WTC11 (cell line): Measurements from ENCODE around the gene PRDM2.

Experiments used
- CBFB ChIP-seq: sonication (generic); formaldehyde crosslinking; IDR thresholded peaks from 2 replicates; pipeline ENCODE4 v1.8.1; 2022; ENCODE audit warnings: mild to moderate bottlenecking, low read depth, missing genetic modification reagents
- MAX ChIP-seq: sonication (generic); formaldehyde crosslinking; IDR thresholded peaks from 2 replicates; pipeline ENCODE4 v1.8.0; 2022; ENCODE audit warnings: mild to moderate bottlenecking, missing genetic modification reagents
- NR1H2 ChIP-seq: sonication (generic); formaldehyde crosslinking; IDR thresholded peaks from 2 replicates; pipeline ENCODE4 v1.9.0; 2021; ENCODE audit warnings: mild to moderate bottlenecking, moderate library complexity, missing genetic modification reagents
- PRRX2 ChIP-seq: fragments of 250-450 bp; sonication (Bioruptor Pico); IDR thresholded peaks from 2 replicates; pipeline ENCODE4 v1.8.0; 2021; ENCODE audit warnings: mild to moderate bottlenecking
- SMAD3 ChIP-seq: sonication (generic); formaldehyde crosslinking; IDR thresholded peaks from 2 replicates; pipeline ENCODE4 v1.8.0; 2022; ENCODE audit warnings: missing genetic modification reagents, mild to moderate bottlenecking, borderline replicate concordance
- SP1 ChIP-seq: sonication (generic); formaldehyde crosslinking; conservative IDR thresholded peaks from 2 replicates; pipeline ENCODE4 v1.8.1; 2022; ENCODE audit warnings: missing genetic modification reagents
- ZNF121 ChIP-seq: sonication (generic); formaldehyde crosslinking; IDR thresholded peaks from 2 replicates; pipeline ENCODE4 v1.8.0; 2023; ENCODE audit warnings: missing genetic modification reagents
- TF ChIP-seq, protein P1 (sequence below): sonication (generic); formaldehyde crosslinking; IDR thresholded peaks from 2 replicates; pipeline ENCODE4 v1.8.1; 2023; ENCODE audit warnings: mild to moderate bottlenecking, missing genetic modification reagents, moderate library complexity
- TF ChIP-seq, protein P2 (sequence below): fragments of 200-600 bp; IDR thresholded peaks from 2 replicates; pipeline ENCODE4 v1.8.0; 2022; ENCODE audit warnings: antibody characterized with exemption
- TF ChIP-seq, protein P3 (sequence below): sonication (generic); formaldehyde crosslinking; IDR thresholded peaks from 2 replicates; pipeline ENCODE4 v1.8.0; 2022; ENCODE audit warnings: mild to moderate bottlenecking, missing genetic modification reagents
- TF ChIP-seq, protein P4 (sequence below): fragments of 250-450 bp; sonication (Bioruptor Pico); IDR thresholded peaks from 2 replicates; pipeline ENCODE4 v1.9.0; 2021; ENCODE audit warnings: moderate library complexity, mild to moderate bottlenecking, inconsistent platforms, borderline replicate concordance
- TF ChIP-seq, protein P5 (sequence below): fragments of 250-450 bp; sonication (Bioruptor Pico); conservative IDR thresholded peaks from 2 replicates; pipeline ENCODE4 v1.9.0; 2021; ENCODE audit warnings: mild to moderate bottlenecking

DNA sequence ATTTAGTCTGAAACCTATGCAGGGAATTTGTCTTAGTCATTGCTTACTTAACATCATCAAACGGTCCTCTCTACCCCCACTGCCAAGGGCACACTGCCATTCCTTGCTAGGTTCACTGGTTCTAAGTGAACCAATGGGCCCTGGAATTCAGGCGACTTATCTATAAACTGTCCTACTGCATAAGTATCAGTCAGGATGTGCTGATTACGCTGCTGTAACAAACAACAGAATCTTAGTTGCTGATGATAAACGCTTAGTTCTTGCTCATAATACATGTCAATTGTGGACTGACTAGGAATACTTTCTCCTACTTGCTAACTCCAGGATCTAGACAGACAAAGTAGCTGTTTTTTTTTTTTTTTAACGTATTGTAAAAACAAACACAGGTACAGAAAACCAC is 136.1 kb downstream of the PRDM2 start:
- TF ChIP-seq, protein P1, sequence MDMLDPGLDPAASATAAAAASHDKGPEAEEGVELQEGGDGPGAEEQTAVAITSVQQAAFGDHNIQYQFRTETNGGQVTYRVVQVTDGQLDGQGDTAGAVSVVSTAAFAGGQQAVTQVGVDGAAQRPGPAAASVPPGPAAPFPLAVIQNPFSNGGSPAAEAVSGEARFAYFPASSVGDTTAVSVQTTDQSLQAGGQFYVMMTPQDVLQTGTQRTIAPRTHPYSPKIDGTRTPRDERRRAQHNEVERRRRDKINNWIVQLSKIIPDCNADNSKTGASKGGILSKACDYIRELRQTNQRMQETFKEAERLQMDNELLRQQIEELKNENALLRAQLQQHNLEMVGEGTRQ: no peak
- TF ChIP-seq, protein P2, sequence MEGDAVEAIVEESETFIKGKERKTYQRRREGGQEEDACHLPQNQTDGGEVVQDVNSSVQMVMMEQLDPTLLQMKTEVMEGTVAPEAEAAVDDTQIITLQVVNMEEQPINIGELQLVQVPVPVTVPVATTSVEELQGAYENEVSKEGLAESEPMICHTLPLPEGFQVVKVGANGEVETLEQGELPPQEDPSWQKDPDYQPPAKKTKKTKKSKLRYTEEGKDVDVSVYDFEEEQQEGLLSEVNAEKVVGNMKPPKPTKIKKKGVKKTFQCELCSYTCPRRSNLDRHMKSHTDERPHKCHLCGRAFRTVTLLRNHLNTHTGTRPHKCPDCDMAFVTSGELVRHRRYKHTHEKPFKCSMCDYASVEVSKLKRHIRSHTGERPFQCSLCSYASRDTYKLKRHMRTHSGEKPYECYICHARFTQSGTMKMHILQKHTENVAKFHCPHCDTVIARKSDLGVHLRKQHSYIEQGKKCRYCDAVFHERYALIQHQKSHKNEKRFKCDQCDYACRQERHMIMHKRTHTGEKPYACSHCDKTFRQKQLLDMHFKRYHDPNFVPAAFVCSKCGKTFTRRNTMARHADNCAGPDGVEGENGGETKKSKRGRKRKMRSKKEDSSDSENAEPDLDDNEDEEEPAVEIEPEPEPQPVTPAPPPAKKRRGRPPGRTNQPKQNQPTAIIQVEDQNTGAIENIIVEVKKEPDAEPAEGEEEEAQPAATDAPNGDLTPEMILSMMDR: no peak
- no peak for TF ChIP-seq CBFB (CRISPR knock-in tag)
- TF ChIP-seq SP1: no peak
- TF ChIP-seq, protein P3, sequence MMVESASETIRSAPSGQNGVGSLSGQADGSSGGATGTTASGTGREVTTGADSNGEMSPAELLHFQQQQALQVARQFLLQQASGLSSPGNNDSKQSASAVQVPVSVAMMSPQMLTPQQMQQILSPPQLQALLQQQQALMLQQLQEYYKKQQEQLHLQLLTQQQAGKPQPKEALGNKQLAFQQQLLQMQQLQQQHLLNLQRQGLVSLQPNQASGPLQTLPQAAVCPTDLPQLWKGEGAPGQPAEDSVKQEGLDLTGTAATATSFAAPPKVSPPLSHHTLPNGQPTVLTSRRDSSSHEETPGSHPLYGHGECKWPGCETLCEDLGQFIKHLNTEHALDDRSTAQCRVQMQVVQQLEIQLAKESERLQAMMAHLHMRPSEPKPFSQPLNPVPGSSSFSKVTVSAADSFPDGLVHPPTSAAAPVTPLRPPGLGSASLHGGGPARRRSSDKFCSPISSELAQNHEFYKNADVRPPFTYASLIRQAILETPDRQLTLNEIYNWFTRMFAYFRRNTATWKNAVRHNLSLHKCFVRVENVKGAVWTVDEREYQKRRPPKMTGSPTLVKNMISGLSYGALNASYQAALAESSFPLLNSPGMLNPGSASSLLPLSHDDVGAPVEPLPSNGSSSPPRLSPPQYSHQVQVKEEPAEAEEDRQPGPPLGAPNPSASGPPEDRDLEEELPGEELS (CRISPR knock-in tag): no peak
- TF ChIP-seq, protein P4, sequence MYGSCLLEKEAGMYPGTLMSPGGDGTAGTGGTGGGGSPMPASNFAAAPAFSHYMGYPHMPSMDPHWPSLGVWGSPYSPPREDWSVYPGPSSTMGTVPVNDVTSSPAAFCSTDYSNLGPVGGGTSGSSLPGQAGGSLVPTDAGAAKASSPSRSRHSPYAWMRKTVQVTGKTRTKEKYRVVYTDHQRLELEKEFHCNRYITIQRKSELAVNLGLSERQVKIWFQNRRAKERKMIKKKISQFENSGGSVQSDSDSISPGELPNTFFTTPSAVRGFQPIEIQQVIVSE (CRISPR knock-in tag): no peak
- TF ChIP-seq, protein P5, sequence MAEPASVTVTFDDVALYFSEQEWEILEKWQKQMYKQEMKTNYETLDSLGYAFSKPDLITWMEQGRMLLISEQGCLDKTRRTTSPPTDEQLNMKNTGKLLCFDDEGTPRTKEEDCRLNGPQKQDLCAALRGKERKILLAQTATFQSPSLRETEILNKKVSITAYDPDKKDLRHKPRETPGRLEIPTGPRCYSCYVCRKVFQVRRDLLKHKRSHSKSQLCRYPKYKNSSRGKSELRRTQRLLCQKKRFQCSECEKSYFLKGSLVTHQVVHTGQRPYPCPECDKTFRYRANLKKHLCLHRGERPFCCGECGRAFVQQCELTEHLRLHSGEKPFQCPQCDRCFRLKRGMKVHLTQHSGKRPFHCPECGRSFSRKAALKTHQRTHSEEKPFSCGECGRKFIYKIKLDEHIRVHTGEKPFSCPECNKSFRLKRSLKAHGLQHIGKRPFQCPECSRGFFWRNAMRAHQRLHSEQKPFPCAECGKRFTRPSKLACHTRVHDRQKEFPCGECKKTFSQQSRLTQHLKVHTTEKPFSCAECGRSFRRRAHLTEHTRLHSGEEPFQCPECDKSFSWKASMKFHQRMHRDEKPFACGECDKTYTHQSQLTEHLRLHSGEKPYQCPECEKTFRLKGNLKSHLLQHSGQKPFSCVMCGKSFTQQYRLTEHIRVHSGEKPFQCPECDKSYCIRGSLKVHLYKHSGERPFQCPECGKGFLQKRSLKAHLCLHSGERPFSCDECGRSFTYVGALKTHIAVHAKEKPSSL (CRISPR knock-in tag): no peak
- no peak for TF ChIP-seq NR1H2 (CRISPR knock-in tag)
- no peak for TF ChIP-seq MAX (CRISPR knock-in tag)
- no peak for TF ChIP-seq PRRX2 (CRISPR knock-in tag)
- no peak for TF ChIP-seq ZNF121 (CRISPR knock-in tag)
- TF ChIP-seq SMAD3: no peak
